H1 (cell line): ENCODE results near the gene IL1R1. TPM values are rescaled to one million over a fixed set of nuclear protein-coding genes. Genes with fewer than 3 reads are reported as not detected.

Source experiments
- CTCF ChIA-PET: fragments of 300-600 bp; sonication (Branson Sonifier 250); formaldehyde crosslinking; loops from one replicate; lab custom pipeline; 2021; ENCODE audit not compliant: partially characterized antibody; lab: Charles Lee
- POLR2A ChIA-PET: fragments of 300-600 bp; sonication (Branson Sonifier 250); formaldehyde crosslinking; loops from one replicate; lab custom pipeline; 2021; ENCODE audit warnings: inconsistent platforms; ENCODE audit not compliant: partially characterized antibody; lab: Charles Lee
- DNase-seq, 2 experiments: peaks; one replicate each; pipeline versions ENCODE4 v3.0.0 to v3.0.0-alpha.2; 2010 to 2022; ENCODE audit warnings: low spot score in 2 of 2, low read depth in 1 of 2, mixed read lengths in 1 of 2
- FAIRE-seq: peaks from 2 replicates; lab custom pipeline; 2011; peaks lifted over from hg19 to GRCh38; lab: Jason Lieb, UNC
- H2AFZ ChIP-seq: 2 replicates; pipeline ENCODE4 v1.8.1; 2012; ENCODE audit warnings: low read length, inconsistent platforms
- H2AK5ac ChIP-seq: 2 replicates; pipeline ENCODE4 v1.6.1; 2013; ENCODE audit warnings: low read depth, low read length
- H2BK120ac ChIP-seq: replicated peaks from 2 replicates; pipeline ENCODE3; 2013; ENCODE audit warnings: low read depth, low read length, inconsistent platforms
- H2BK12ac ChIP-seq: 2 replicates; pipeline ENCODE4 v1.6.1; 2013; ENCODE audit warnings: low read depth, low read length
- H2BK15ac ChIP-seq: 2 replicates; pipeline ENCODE4 v1.6.1; 2013; ENCODE audit warnings: low read length
- H2BK20ac ChIP-seq: 2 replicates; pipeline ENCODE4 v1.6.1; 2013; ENCODE audit warnings: low read length
- H2BK5ac ChIP-seq: 2 replicates; pipeline ENCODE4 v1.6.1; 2013; ENCODE audit warnings: low read depth, low read length
- H3K14ac ChIP-seq: 2 replicates; pipeline ENCODE4 v1.6.1; 2013; ENCODE audit warnings: inconsistent platforms; ENCODE audit not compliant: insufficient read length
- H3K18ac ChIP-seq: 2 replicates; pipeline ENCODE4 v1.6.1; 2013; ENCODE audit warnings: low read length; ENCODE audit errors: extremely low read depth
- H3K23ac ChIP-seq: 2 replicates; pipeline ENCODE4 v1.6.1; 2013; ENCODE audit warnings: inconsistent platforms; ENCODE audit not compliant: insufficient read length
- H3K23me2 ChIP-seq: 2 replicates; pipeline ENCODE4 v1.6.1; 2013; ENCODE audit warnings: low read depth, low read length
- H3K27ac ChIP-seq: 2 replicates; pipeline ENCODE4 v1.6.1; 2011; ENCODE audit warnings: low read depth, low read length, inconsistent platforms
- H3K27me3 ChIP-seq, 4 experiments: replicated peaks in 1 of 4; 1 replicate in 1 of 4; 2 replicates in 3 of 4; pipeline versions ENCODE4 v1.6.1 to v1.8.1; 2011 to 2013; ENCODE audit warnings: low read length in 3 of 4, mild to moderate bottlenecking in 3 of 4, inconsistent platforms in 2 of 4, mixed read lengths in 2 of 4, moderate library complexity in 1 of 4; ENCODE audit not compliant: control insufficient read depth in 3 of 4, insufficient read depth in 3 of 4; ENCODE audit errors: extremely low read depth in 1 of 4
- H3K36me3 ChIP-seq, 4 experiments: 2 replicates each; pipeline versions ENCODE4 v1.6.1 to v1.8.1; 2011 to 2013; ENCODE audit warnings: mild to moderate bottlenecking in 4 of 4, low read length in 3 of 4, moderate library complexity in 2 of 4, control low read depth in 1 of 4, inconsistent platforms in 1 of 4; ENCODE audit not compliant: insufficient read depth in 4 of 4, control insufficient read depth in 2 of 4
- H3K4ac ChIP-seq: replicated peaks from 2 replicates; pipeline ENCODE3; 2013; ENCODE audit warnings: low read length, low read depth, mixed read lengths, inconsistent platforms; ENCODE audit not compliant: insufficient read length
- H3K4me1 ChIP-seq, 4 experiments: replicated peaks in 1 of 4; 1 replicate in 1 of 4; 2 replicates in 3 of 4; pipeline versions ENCODE4 v1.6.1 to v1.8.1; 2011 to 2013; ENCODE audit warnings: low read length in 3 of 4, inconsistent platforms in 2 of 4, mixed read lengths in 1 of 4; ENCODE audit not compliant: insufficient read depth in 4 of 4, control insufficient read depth in 3 of 4
- H3K4me2 ChIP-seq, 2 experiments: 2 replicates each; pipeline versions ENCODE4 v1.6.1 to v1.8.1; 2011 to 2013; ENCODE audit warnings: low read depth in 2 of 2, low read length in 2 of 2, control low read depth in 1 of 2, inconsistent platforms in 1 of 2, mild to moderate bottlenecking in 1 of 2; ENCODE audit not compliant: insufficient read depth in 1 of 2
- H3K4me3 ChIP-seq, 4 experiments: fragments of 200-600, 300-600 bp in 1 of 4; sonication (generic), shearing (Covaris generic), sonication (Bioruptor Twin) in 1 of 4; 2 replicates each; pipeline versions ENCODE4 v1.5.1 to v1.8.1; 2011 to 2016; ENCODE audit warnings: low read length in 4 of 4, low read depth in 3 of 4, control low read depth in 2 of 4, inconsistent platforms in 2 of 4, mild to moderate bottlenecking in 2 of 4, mixed read lengths in 1 of 4, moderate library complexity in 1 of 4; ENCODE audit not compliant: insufficient read depth in 2 of 4; ENCODE audit errors: extremely low read depth in 1 of 4
- H3K56ac ChIP-seq: replicated peaks from 2 replicates; pipeline ENCODE3; 2013; ENCODE audit warnings: low read depth, mild to moderate bottlenecking, mixed read lengths, low read length, inconsistent platforms; ENCODE audit not compliant: insufficient read length
- H3K79me1 ChIP-seq: 2 replicates; pipeline ENCODE4 v1.6.1; 2013; ENCODE audit warnings: low read depth, low read length, control low read depth
- H3K79me2 ChIP-seq, 2 experiments: 2 replicates each; pipeline versions ENCODE4 v1.6.1 to v1.8.1; 2012 to 2013; ENCODE audit warnings: low read length in 2 of 2, mild to moderate bottlenecking in 2 of 2, inconsistent platforms in 1 of 2; ENCODE audit not compliant: insufficient read depth in 2 of 2, control insufficient read depth in 1 of 2
- H3K9ac ChIP-seq, 4 experiments: replicated peaks in 1 of 4; 1 replicate in 1 of 4; 2 replicates in 3 of 4; pipeline versions ENCODE4 v1.6.1 to v1.8.1; 2011 to 2013; ENCODE audit warnings: low read depth in 3 of 4, low read length in 3 of 4, control low read depth in 2 of 4, mild to moderate bottlenecking in 2 of 4, moderate library complexity in 2 of 4, inconsistent platforms in 1 of 4; ENCODE audit errors: extremely low read depth in 1 of 4
- H3K9me3 ChIP-seq, 2 experiments: 2 replicates each; pipeline versions ENCODE4 v1.6.1 to v1.8.1; 2012 to 2013; ENCODE audit warnings: mild to moderate bottlenecking in 2 of 2, moderate library complexity in 2 of 2, control low read depth in 1 of 2, inconsistent platforms in 1 of 2, low read depth in 1 of 2, low read length in 1 of 2, mixed read lengths in 1 of 2; ENCODE audit not compliant: insufficient read depth in 2 of 2
- H4K20me1 ChIP-seq, 2 experiments: replicated peaks in 1 of 2; 2 replicates each; pipeline versions ENCODE3 to v1.8.1; 2011 to 2013; ENCODE audit warnings: inconsistent platforms in 2 of 2, low read length in 2 of 2, mild to moderate bottlenecking in 1 of 2; ENCODE audit not compliant: insufficient read depth in 2 of 2, control insufficient read depth in 1 of 2
- H4K5ac ChIP-seq: 2 replicates; pipeline ENCODE4 v1.6.1; 2013; ENCODE audit warnings: low read length, low read depth, mixed read lengths, inconsistent platforms; ENCODE audit not compliant: insufficient read length
- H4K8ac ChIP-seq: 2 replicates; pipeline ENCODE4 v1.8.0; 2013; ENCODE audit warnings: mild to moderate bottlenecking, moderate library complexity, low read length, inconsistent platforms; ENCODE audit not compliant: insufficient read depth; ENCODE audit errors: extremely low read depth
- H4K91ac ChIP-seq: replicated peaks from 2 replicates; pipeline ENCODE3; 2013; ENCODE audit warnings: low read length, mixed read lengths, inconsistent platforms; ENCODE audit not compliant: insufficient read length
- ASH2L ChIP-seq: fragments of 200-600, 300-600 bp; sonication (generic); IDR thresholded peaks from one replicate; pipeline ENCODE4 v1.7.1; 2017; ENCODE audit warnings: low read length
- BCL11A ChIP-seq, 2 experiments: IDR thresholded peaks; one replicate each; pipeline ENCODE4 v1.6.1; 2011; ENCODE audit warnings: low read depth in 2 of 2, low read length in 2 of 2, mild to moderate bottlenecking in 2 of 2
- BRCA1 ChIP-seq: IDR thresholded peaks from 2 replicates; pipeline ENCODE4 v1.6.1; 2012; ENCODE audit warnings: low read depth, low read length, improper control_type of control experiment
- CHD2 ChIP-seq: IDR thresholded peaks from 2 replicates; pipeline ENCODE4 v1.6.1; 2012; ENCODE audit warnings: low read length, improper control_type of control experiment
- CTBP2 ChIP-seq: IDR thresholded peaks from 2 replicates; pipeline ENCODE4 v1.7.0; 2011; ENCODE audit warnings: borderline replicate concordance, mild to moderate bottlenecking, moderate library complexity, mixed read lengths, low read length; ENCODE audit not compliant: insufficient read depth, insufficient read length
- EGR1 ChIP-seq: IDR thresholded peaks from 2 replicates; pipeline ENCODE4 v1.6.1; 2011; ENCODE audit warnings: low read depth, low read length, borderline replicate concordance
- EZH2 ChIP-seq: fragments of 200-600 bp; sonication (generic); IDR thresholded peaks from 2 replicates; pipeline ENCODE4 v1.7.1; 2012; ENCODE audit warnings: low read depth, mild to moderate bottlenecking, moderate library complexity, low read length, inconsistent platforms; ENCODE audit not compliant: severe bottlenecking
- JUN ChIP-seq: IDR thresholded peaks from 2 replicates; pipeline ENCODE4 v1.6.1; 2011; ENCODE audit warnings: low read depth, mild to moderate bottlenecking, improper control_type of control experiment, low read length
- PHF8 ChIP-seq: fragments of 200-600 bp; sonication (generic); conservative IDR thresholded peaks from 2 replicates; pipeline ENCODE4 v1.7.1; 2012; ENCODE audit warnings: low read depth, mild to moderate bottlenecking, inconsistent platforms, low read length, moderate library complexity
- SIN3A ChIP-seq, 2 experiments: IDR thresholded peaks in 1 of 2; conservative IDR thresholded peaks in 1 of 2; 2 replicates each; pipeline ENCODE4 v1.6.1; 2011 to 2012; ENCODE audit warnings: low read length in 2 of 2, improper control_type of control experiment in 1 of 2, low read depth in 1 of 2, mild to moderate bottlenecking in 1 of 2
- TCF12 ChIP-seq: IDR thresholded peaks from 2 replicates; pipeline ENCODE4 v1.6.1; 2011; ENCODE audit warnings: low read depth, mild to moderate bottlenecking, low read length
- WGBS, 2 experiments: shearing (Covaris generic) in 1 of 2; methylation state at CpG; one replicate each; pipeline versions ENCODE4 v1.1.6 to v1.1.7; 2013 to 2015; ENCODE audit warnings: low lambda C conversion rate in 2 of 2, mixed read lengths in 2 of 2, inconsistent platforms in 1 of 2, low coverage in 1 of 2, missing lambda C conversion rate in 1 of 2; ENCODE audit not compliant: insufficient replicate concordance in 2 of 2, insufficient coverage in 1 of 2, insufficient read length in 1 of 2; ENCODE audit errors: extremely low coverage in 1 of 2, missing lambda C conversion rate in 1 of 2; 5-methylcytosine and 5-hydroxymethylcytosine counted together
- polyA plus RNA-seq, 7 experiments: library from polyadenylated mRNA; depleted of rRNA in 3 of 7; stranded (reverse) in 5 of 7; unstranded in 2 of 7; fragments of >200 nt in 5 of 7; fragments of 200-250 nt in 2 of 7; gene quantifications; 1 replicate in 5 of 7; 2 replicates in 1 of 7; 4 replicates in 1 of 7; pipeline versions ENCODE4 v1.2.1 to v1.2.3, GENCODE V29; 2011 to 2013; ENCODE audit warnings: missing spikeins in 2 of 7, mixed read lengths in 2 of 7
- total RNA-seq: library from RNA; stranded (reverse); fragmentation: NEBNext Ultra II Directional; extraction: Animal tissue kit (Norgen Biotek cat#: 25700); gene quantifications from 2 replicates; pipeline ENCODE4 v1.2.1, GENCODE V29; 2021
- TF ChIP-seq, protein P1 (sequence below): IDR thresholded peaks from 2 replicates; pipeline ENCODE4 v1.6.1; 2012; ENCODE audit warnings: inconsistent platforms

IL1R1 gene
- total and polyA plus RNA-seq, 2 of the 8 experiments (the other 6 are each of a cell fraction or from before 2014, with no cell fraction given): 0.34 to 0.47 TPM

GRCh38 chr2:102131564-102131963, 11.0 kb upstream of the IL1R1 start:
- WGBS, 2 experiments: 94% methylated on average over 5 of the region's 5 CpGs; no CpG with 5 or more reads in 1 of the 2 experiments
- H4K8ac ChIP-seq: no peak overlapping the region
- H3K36me3 ChIP-seq: no peaks in the 10 kb centered on the region
- no peak overlapping the region for H2BK12ac ChIP-seq
- no peaks in the 10 kb centered on the region for H3K4me1 ChIP-seq
- H4K91ac ChIP-seq: no peak overlapping the region
- H3K56ac ChIP-seq: no peak overlapping the region
- no peak overlapping the region for H2AFZ ChIP-seq
- no peak overlapping the region for H3K18ac ChIP-seq
- H3K23ac ChIP-seq: no peak overlapping the region
- no peak overlapping the region for H2BK15ac ChIP-seq
- no peak overlapping the region for H3K9ac ChIP-seq
- CTCF ChIA-PET: no interaction called here
- POLR2A ChIA-PET: no interaction called here
- H3K9me3 ChIP-seq: no peaks in the 10 kb centered on the region
- H2BK5ac ChIP-seq: no peak overlapping the region
- H4K5ac ChIP-seq: no peak overlapping the region
- H3K79me2 ChIP-seq: no peaks in the 10 kb centered on the region
- H3K4me3 ChIP-seq: no peak overlapping the region
- no peak overlapping the region for H3K27ac ChIP-seq
- H2BK20ac ChIP-seq: no peak overlapping the region
- no peaks in the 10 kb centered on the region for H3K27me3 ChIP-seq
- no peak overlapping the region for H3K14ac ChIP-seq
- H3K79me1 ChIP-seq: no peaks in the 10 kb centered on the region
- FAIRE-seq (no peak), DNase-seq (no peak)
- no peak overlapping the region for H2AK5ac ChIP-seq
- no peak overlapping the region for H3K4ac ChIP-seq
- H4K20me1 ChIP-seq: no peaks in the 10 kb centered on the region
- H2BK120ac ChIP-seq: no peak overlapping the region
- no peak overlapping the region for H3K4me2 ChIP-seq
- H3K23me2 ChIP-seq: no peaks in the 10 kb centered on the region
- TF ChIP-seq CTBP2 (no peak), ASH2L (no peak), EGR1 (no peak), BCL11A (IDR thresholded peaks at IDR 0.05; ENCODE audit: low read depth in 2 of 2, low read length in 2 of 2) (no peak), SIN3A (conservative IDR thresholded peaks at IDR 0.05 in 1 of 2, IDR thresholded peaks at IDR 0.05 in 1 of 2; ENCODE audit: low read depth in 1 of 2, low read length in 2 of 2) (no peak), PHF8 (no peak), TCF12 (no peak), CHD2 (no peak), EZH2 (no peak), JUN (no peak), BRCA1 (no peak)
- TF ChIP-seq, protein P1, sequence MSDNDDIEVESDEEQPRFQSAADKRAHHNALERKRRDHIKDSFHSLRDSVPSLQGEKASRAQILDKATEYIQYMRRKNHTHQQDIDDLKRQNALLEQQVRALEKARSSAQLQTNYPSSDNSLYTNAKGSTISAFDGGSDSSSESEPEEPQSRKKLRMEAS: no peak
